Neural cell (in vitro differentiated cells): ENCODE results near the gene ZCCHC14. TPM values are rescaled to one million over a fixed set of nuclear protein-coding genes. Genes with fewer than 3 reads are reported as not detected.

Experiments used
- H2AFZ ChIP-seq: fragments of 200-600, 300-800 bp; sonication (generic), shearing (Covaris generic); 2 replicates; pipeline ENCODE4 v1.6.0; 2014; ENCODE audit warnings: low read depth, mild to moderate bottlenecking, antibody characterized with exemption, low read length, moderate library complexity
- H3F3A ChIP-seq: fragments of 200-600 bp; shearing (Covaris generic); 2 replicates; pipeline ENCODE4 v1.6.1; 2016; ENCODE audit warnings: mild to moderate bottlenecking, moderate library complexity, mixed read lengths, antibody characterized with exemption, low read length; ENCODE audit not compliant: insufficient read depth, poor library complexity, severe bottlenecking
- H3K27ac ChIP-seq: fragments of 200-600, 300-800 bp; sonication (generic), shearing (Covaris generic); 2 replicates; pipeline ENCODE4 v1.5.1; 2014; ENCODE audit warnings: mild to moderate bottlenecking, low read length, moderate library complexity
- H3K27me3 ChIP-seq: fragments of 300-800, 200-600 bp; sonication (generic), shearing (Covaris generic); 2 replicates; pipeline ENCODE4 v1.6.0; 2014; ENCODE audit warnings: mild to moderate bottlenecking, low read depth, low read length, moderate library complexity; ENCODE audit not compliant: insufficient read depth
- H3K36me3 ChIP-seq: fragments of 300-800, 200-600 bp; sonication (generic), shearing (Covaris generic); 2 replicates; pipeline ENCODE4 v1.5.1; 2014; ENCODE audit warnings: mild to moderate bottlenecking, antibody characterized with exemption, low read length, moderate library complexity; ENCODE audit not compliant: insufficient read depth
- H3K4me2 ChIP-seq: fragments of 300-800, 200-600 bp; sonication (generic), shearing (Covaris generic); 2 replicates; pipeline ENCODE4 v1.6.0; 2014; ENCODE audit warnings: mild to moderate bottlenecking, low read length
- H3K4me3 ChIP-seq: fragments of 300-800, 200-600 bp; sonication (generic), shearing (Covaris generic); 2 replicates; pipeline ENCODE4 v1.5.1; 2014; ENCODE audit warnings: mild to moderate bottlenecking, low read length, moderate library complexity
- H3K79me2 ChIP-seq: fragments of 200-600 bp; shearing (Covaris generic); replicated peaks from 2 replicates; pipeline ENCODE4 v1.6.0; 2014; ENCODE audit warnings: mild to moderate bottlenecking, low read length, moderate library complexity; ENCODE audit not compliant: insufficient read depth
- H3K9ac ChIP-seq: fragments of 300-800, 200-600 bp; sonication (generic), shearing (Covaris generic); 2 replicates; pipeline ENCODE4 v1.6.1; 2016; ENCODE audit warnings: mild to moderate bottlenecking, low read length, mixed read lengths
- H3K9me2 ChIP-seq: fragments of 200-600 bp; shearing (Covaris generic); 2 replicates; pipeline ENCODE4 v1.6.1; 2016; ENCODE audit warnings: mild to moderate bottlenecking, low read length, mixed read lengths; ENCODE audit not compliant: insufficient read depth
- H3K9me3 ChIP-seq: fragments of 200-600, 300-800 bp; sonication (generic), shearing (Covaris generic); 2 replicates; pipeline ENCODE4 v1.6.1; 2016; ENCODE audit warnings: mild to moderate bottlenecking, mixed run types, low read length, moderate library complexity, mixed read lengths
- H4K20me1 ChIP-seq: fragments of 200-600 bp; shearing (Covaris generic); 2 replicates; pipeline ENCODE4 v1.6.1; 2016; ENCODE audit warnings: mild to moderate bottlenecking, mixed run types; ENCODE audit not compliant: insufficient read depth
- EP300 ChIP-seq: fragments of 450-650 bp; conservative IDR thresholded peaks from 2 replicates; pipeline ENCODE4 v1.6.1; 2014; ENCODE audit warnings: antibody characterized with exemption, mild to moderate bottlenecking, moderate library complexity; ENCODE audit not compliant: poor library complexity, severe bottlenecking
- EZH2 ChIP-seq: fragments of 200-600, 300-800 bp; shearing (Covaris generic), sonication (generic); IDR thresholded peaks from 2 replicates; pipeline ENCODE4 v1.6.1; 2014; ENCODE audit warnings: antibody characterized with exemption, low read length, borderline replicate concordance, mild to moderate bottlenecking; ENCODE audit not compliant: insufficient read depth, poor library complexity, severe bottlenecking
- MXI1 ChIP-seq: fragments of 450-650 bp; conservative IDR thresholded peaks from 2 replicates; pipeline ENCODE4 v1.6.1; 2014; ENCODE audit warnings: antibody characterized with exemption, mild to moderate bottlenecking; ENCODE audit not compliant: poor library complexity, severe bottlenecking
- POLR2AphosphoS5 ChIP-seq: IDR thresholded peaks from 2 replicates; pipeline ENCODE4 v1.6.1; 2012
- RAD21 ChIP-seq: fragments of 450-650 bp; conservative IDR thresholded peaks from 2 replicates; pipeline ENCODE4 v1.6.1; 2014; ENCODE audit warnings: antibody characterized with exemption, mild to moderate bottlenecking, moderate library complexity
- SMC3 ChIP-seq: fragments of 450-650 bp; conservative IDR thresholded peaks from 2 replicates; pipeline ENCODE4 v1.6.1; 2014; ENCODE audit warnings: antibody characterized with exemption, mild to moderate bottlenecking, moderate library complexity; ENCODE audit not compliant: poor library complexity
- TAF1 ChIP-seq: IDR thresholded peaks from 2 replicates; pipeline ENCODE4 v1.6.1; 2012; ENCODE audit warnings: low read depth
- polyA plus RNA-seq: library from polyadenylated mRNA; depleted of rRNA; stranded (reverse); fragments of >200 nt; gene quantifications from 2 replicates; pipeline ENCODE4 v1.2.3, GENCODE V29; 2014
- TF ChIP-seq, protein P1 (sequence below): fragments of 450-650 bp; IDR thresholded peaks from 2 replicates; pipeline ENCODE4 v1.5.1; 2014; ENCODE audit warnings: antibody characterized with exemption, mild to moderate bottlenecking, moderate library complexity; ENCODE audit not compliant: poor library complexity, severe bottlenecking
- TF ChIP-seq, protein P2 (sequence below): IDR thresholded peaks from 2 replicates; pipeline ENCODE4 v1.6.1; 2012; ENCODE audit warnings: borderline replicate concordance

The ZCCHC14 gene
- polyA plus RNA-seq, 1 donor from 2014 or later = 22.1 TPM

GRCh38 chr16:87454391-87454790 is 38.4 kb downstream of the ZCCHC14 start:
- peaks cover 3% of the 10 kb centered on the region for H3K79me2 ChIP-seq
- H3K36me3 ChIP-seq = no peaks in the 10 kb centered on the region
- no peak overlapping the region for H2AFZ ChIP-seq
- no peak overlapping the region for H3K27ac ChIP-seq
- no peak for TF ChIP-seq EP300
- TF ChIP-seq EZH2 = no peak
- no peak for TF ChIP-seq TAF1
- TF ChIP-seq, protein P1, sequence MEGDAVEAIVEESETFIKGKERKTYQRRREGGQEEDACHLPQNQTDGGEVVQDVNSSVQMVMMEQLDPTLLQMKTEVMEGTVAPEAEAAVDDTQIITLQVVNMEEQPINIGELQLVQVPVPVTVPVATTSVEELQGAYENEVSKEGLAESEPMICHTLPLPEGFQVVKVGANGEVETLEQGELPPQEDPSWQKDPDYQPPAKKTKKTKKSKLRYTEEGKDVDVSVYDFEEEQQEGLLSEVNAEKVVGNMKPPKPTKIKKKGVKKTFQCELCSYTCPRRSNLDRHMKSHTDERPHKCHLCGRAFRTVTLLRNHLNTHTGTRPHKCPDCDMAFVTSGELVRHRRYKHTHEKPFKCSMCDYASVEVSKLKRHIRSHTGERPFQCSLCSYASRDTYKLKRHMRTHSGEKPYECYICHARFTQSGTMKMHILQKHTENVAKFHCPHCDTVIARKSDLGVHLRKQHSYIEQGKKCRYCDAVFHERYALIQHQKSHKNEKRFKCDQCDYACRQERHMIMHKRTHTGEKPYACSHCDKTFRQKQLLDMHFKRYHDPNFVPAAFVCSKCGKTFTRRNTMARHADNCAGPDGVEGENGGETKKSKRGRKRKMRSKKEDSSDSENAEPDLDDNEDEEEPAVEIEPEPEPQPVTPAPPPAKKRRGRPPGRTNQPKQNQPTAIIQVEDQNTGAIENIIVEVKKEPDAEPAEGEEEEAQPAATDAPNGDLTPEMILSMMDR = no peak
- no peak for TF ChIP-seq SMC3
- no peak for TF ChIP-seq MXI1
- no peak for TF ChIP-seq POLR2AphosphoS5
- TF ChIP-seq, protein P2, sequence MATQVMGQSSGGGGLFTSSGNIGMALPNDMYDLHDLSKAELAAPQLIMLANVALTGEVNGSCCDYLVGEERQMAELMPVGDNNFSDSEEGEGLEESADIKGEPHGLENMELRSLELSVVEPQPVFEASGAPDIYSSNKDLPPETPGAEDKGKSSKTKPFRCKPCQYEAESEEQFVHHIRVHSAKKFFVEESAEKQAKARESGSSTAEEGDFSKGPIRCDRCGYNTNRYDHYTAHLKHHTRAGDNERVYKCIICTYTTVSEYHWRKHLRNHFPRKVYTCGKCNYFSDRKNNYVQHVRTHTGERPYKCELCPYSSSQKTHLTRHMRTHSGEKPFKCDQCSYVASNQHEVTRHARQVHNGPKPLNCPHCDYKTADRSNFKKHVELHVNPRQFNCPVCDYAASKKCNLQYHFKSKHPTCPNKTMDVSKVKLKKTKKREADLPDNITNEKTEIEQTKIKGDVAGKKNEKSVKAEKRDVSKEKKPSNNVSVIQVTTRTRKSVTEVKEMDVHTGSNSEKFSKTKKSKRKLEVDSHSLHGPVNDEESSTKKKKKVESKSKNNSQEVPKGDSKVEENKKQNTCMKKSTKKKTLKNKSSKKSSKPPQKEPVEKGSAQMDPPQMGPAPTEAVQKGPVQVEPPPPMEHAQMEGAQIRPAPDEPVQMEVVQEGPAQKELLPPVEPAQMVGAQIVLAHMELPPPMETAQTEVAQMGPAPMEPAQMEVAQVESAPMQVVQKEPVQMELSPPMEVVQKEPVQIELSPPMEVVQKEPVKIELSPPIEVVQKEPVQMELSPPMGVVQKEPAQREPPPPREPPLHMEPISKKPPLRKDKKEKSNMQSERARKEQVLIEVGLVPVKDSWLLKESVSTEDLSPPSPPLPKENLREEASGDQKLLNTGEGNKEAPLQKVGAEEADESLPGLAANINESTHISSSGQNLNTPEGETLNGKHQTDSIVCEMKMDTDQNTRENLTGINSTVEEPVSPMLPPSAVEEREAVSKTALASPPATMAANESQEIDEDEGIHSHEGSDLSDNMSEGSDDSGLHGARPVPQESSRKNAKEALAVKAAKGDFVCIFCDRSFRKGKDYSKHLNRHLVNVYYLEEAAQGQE = no peak
- no peak for TF ChIP-seq RAD21
- no peak overlapping the region for H3K9ac ChIP-seq
- no peak overlapping the region for H3K4me2 ChIP-seq
- H3K4me3 ChIP-seq = no peak overlapping the region
- H4K20me1 ChIP-seq = peaks cover 4% of the 10 kb centered on the region
- H3K9me2 ChIP-seq = no peaks in the 10 kb centered on the region
- no peaks in the 10 kb centered on the region for H3F3A ChIP-seq
- no peaks in the 10 kb centered on the region for H3K27me3 ChIP-seq
- no peaks in the 10 kb centered on the region for H3K9me3 ChIP-seq

GRCh38 chr16:87453326-87453725 is 39.5 kb downstream of the ZCCHC14 start:
- H3K9ac ChIP-seq = no peak overlapping the region
- no peaks in the 10 kb centered on the region for H3F3A ChIP-seq
- no peak overlapping the region for H3K27ac ChIP-seq
- H3K9me2 ChIP-seq = no peaks in the 10 kb centered on the region
- peaks cover 3% of the 10 kb centered on the region for H3K79me2 ChIP-seq
- H3K4me3 ChIP-seq = no peak overlapping the region
- no peaks in the 10 kb centered on the region for H3K9me3 ChIP-seq
- H3K4me2 ChIP-seq = no peak overlapping the region
- no peak for TF ChIP-seq EP300
- TF ChIP-seq, protein P2 = no peak
- TF ChIP-seq, protein P1 = no peak
- TF ChIP-seq POLR2AphosphoS5 = no peak
- no peak for TF ChIP-seq MXI1
- TF ChIP-seq TAF1 = no peak
- no peak for TF ChIP-seq RAD21
- no peak for TF ChIP-seq SMC3
- no peak for TF ChIP-seq EZH2
- H4K20me1 ChIP-seq = peaks cover 4% of the 10 kb centered on the region
- H3K27me3 ChIP-seq = no peaks in the 10 kb centered on the region
- no peaks in the 10 kb centered on the region for H3K36me3 ChIP-seq
- H2AFZ ChIP-seq = no peak overlapping the region
